H1 (cell line): ENCODE results near the gene CHD9. TPM values are rescaled to one million over a fixed set of nuclear protein-coding genes. Genes with fewer than 3 reads are reported as not detected.

Experiments used
- CTBP2 ChIP-seq: IDR thresholded peaks from 2 replicates; pipeline ENCODE4 v1.7.0; 2011; ENCODE audit warnings: borderline replicate concordance, mild to moderate bottlenecking, moderate library complexity, mixed read lengths, low read length; ENCODE audit not compliant: insufficient read depth, insufficient read length
- CTCF ChIP-seq, 3 experiments: IDR thresholded peaks; 1 replicate in 2 of 3; 2 replicates in 1 of 3; pipeline versions ENCODE4 v1.5.1 to v1.6.1; 2011; ENCODE audit warnings: low read length in 3 of 3, mild to moderate bottlenecking in 3 of 3, inconsistent platforms in 2 of 3, low read depth in 1 of 3, moderate library complexity in 1 of 3; ENCODE audit not compliant: insufficient read depth in 1 of 3; ENCODE audit errors: control extremely low read depth in 1 of 3
- JUND ChIP-seq: IDR thresholded peaks from 2 replicates; pipeline ENCODE4 v1.6.1; 2011; ENCODE audit warnings: mild to moderate bottlenecking, improper control_type of control experiment, low read length
- MAFK ChIP-seq: IDR thresholded peaks from 2 replicates; pipeline ENCODE4 v1.6.1; 2012; ENCODE audit warnings: low read depth, mild to moderate bottlenecking, improper control_type of control experiment, low read length
- PHF8 ChIP-seq: fragments of 200-600 bp; sonication (generic); conservative IDR thresholded peaks from 2 replicates; pipeline ENCODE4 v1.7.1; 2012; ENCODE audit warnings: low read depth, mild to moderate bottlenecking, inconsistent platforms, low read length, moderate library complexity
- POLR2AphosphoS5 ChIP-seq: IDR thresholded peaks from 2 replicates; pipeline ENCODE4 v1.6.1; 2011; ENCODE audit warnings: low read depth, low read length
- polyA plus RNA-seq, 7 experiments: library from polyadenylated mRNA; depleted of rRNA in 3 of 7; stranded (reverse) in 5 of 7; unstranded in 2 of 7; fragments of >200 nt in 5 of 7; fragments of 200-250 nt in 2 of 7; gene quantifications; 1 replicate in 5 of 7; 2 replicates in 1 of 7; 4 replicates in 1 of 7; pipeline versions ENCODE4 v1.2.1 to v1.2.3, GENCODE V29; 2011 to 2013; ENCODE audit warnings: missing spikeins in 2 of 7, mixed read lengths in 2 of 7
- total RNA-seq: library from RNA; stranded (reverse); fragmentation: NEBNext Ultra II Directional; extraction: Animal tissue kit (Norgen Biotek cat#: 25700); gene quantifications from 2 replicates; pipeline ENCODE4 v1.2.1, GENCODE V29; 2021

CHD9 gene
- total and polyA plus RNA-seq, 2 of the 8 experiments (the other 6 are each of a cell fraction or from before 2014, with no cell fraction given), result 9.9 to 32.4 TPM

GRCh38 chr16:53216798-53217197, 162.0 kb downstream of the CHD9 start (continued):
- TF ChIP-seq CTCF (IDR thresholded peaks at IDR 0.05; ENCODE audit: control extremely low read depth in 1 of 3, insufficient read depth in 1 of 3, low read depth in 1 of 3, low read length in 3 of 3) (no peak), POLR2AphosphoS5 (no peak), PHF8 (no peak), MAFK (no peak), CTBP2 (no peak), JUND (no peak)
